BJ (cell line): ENCODE results near the gene YIF1B. TPM values are rescaled to one million over a fixed set of nuclear protein-coding genes. Genes with fewer than 3 reads are reported as not detected.

ENCODE experiments used
- CTCF ChIA-PET: fragments of 350-600 bp; formaldehyde crosslinking; extraction: SDS; loops from one replicate; lab custom pipeline; 2021; ENCODE audit warnings: antibody characterized with exemption, inconsistent platforms; lab: Yijun Ruan, JAX
- POLR2A ChIA-PET: fragments of 300-600 bp; sonication (Branson Sonifier 250); formaldehyde crosslinking; extraction: SDS; loops from one replicate; lab custom pipeline; 2021; ENCODE audit warnings: antibody characterized with exemption; lab: Charles Lee
- DNase-seq: peaks from one replicate; pipeline ENCODE4 v3.0.0-alpha.2; 2011; ENCODE audit warnings: low read depth
- H3K27me3 ChIP-seq: 2 replicates; pipeline ENCODE4 v1.6.0; 2011; ENCODE audit warnings: low read length; ENCODE audit not compliant: control insufficient read depth, insufficient read depth
- H3K36me3 ChIP-seq: 2 replicates; pipeline ENCODE4 v1.5.1; 2011; ENCODE audit warnings: low read length; ENCODE audit not compliant: control insufficient read depth, insufficient read depth
- H3K4me3 ChIP-seq: 2 replicates; pipeline ENCODE4 v1.5.1; 2011; ENCODE audit warnings: low read depth, mild to moderate bottlenecking, control low read depth, low read length
- CTCF ChIP-seq: IDR thresholded peaks from 2 replicates; pipeline ENCODE4 v1.5.1; 2011; ENCODE audit warnings: low read depth, mild to moderate bottlenecking, control low read depth, inconsistent platforms, low read length, moderate library complexity; ENCODE audit not compliant: insufficient read depth
- polyA plus RNA-seq: library from polyadenylated mRNA; depleted of rRNA; stranded (reverse); fragments of >200 nt; gene quantifications from 2 replicates; pipeline ENCODE4 v1.2.3, GENCODE V29; 2011

YIF1B gene
- polyA plus RNA-seq, 1 experiment: 211 TPM

GRCh38 chr19:38308926-38309614 is 6.7 kb downstream of the YIF1B start:
- TF ChIP-seq CTCF: no peak

GRCh38 chr19:38308006-38308766 is 7.6 kb downstream of the YIF1B start:
- ChIA-PET CTCF (no interaction called here), POLR2A (no interaction called here)
- no peaks in the 10 kb centered on the region for H3K27me3 ChIP-seq
- no peak for TF ChIP-seq CTCF
- DNase-seq: no peak
- peaks cover 8% of the 10 kb centered on the region for H3K36me3 ChIP-seq
- no peak overlapping the region for H3K4me3 ChIP-seq

More at GRCh38 chr19:38308926-38309614, 6.7 kb downstream of the YIF1B start:
- POLR2A ChIA-PET: no interaction called here
- no peak for DNase-seq
- Histone ChIP-seq H3K4me3 (no peak overlapping the region), H3K36me3 (peaks cover 8% of the 10 kb centered on the region), H3K27me3 (no peaks in the 10 kb centered on the region)
- CTCF ChIA-PET: interaction anchor here (1.0 kb wide), 1 partner anchor 65 kb away, joined by 3 read pairs; no protein-coding TSS in a partner anchor

GRCh38 chr19:38307597-38307996 is 8.2 kb downstream of the YIF1B start:
- CTCF ChIA-PET: no interaction called here
- H3K36me3 ChIP-seq: peaks cover 8% of the 10 kb centered on the region
- POLR2A ChIA-PET: no interaction called here

GRCh38 chr19:38307076-38307475 is 8.7 kb downstream of the YIF1B start:
- H3K27me3 ChIP-seq: no peaks in the 10 kb centered on the region
- H3K36me3 ChIP-seq: peaks cover 8% of the 10 kb centered on the region
- ChIA-PET CTCF (no interaction called here), POLR2A (no interaction called here)
- no peak for TF ChIP-seq CTCF
- H3K4me3 ChIP-seq: no peak overlapping the region
- DNase-seq: no peak

More at GRCh38 chr19:38307597-38307996, 8.2 kb downstream of the YIF1B start:
- TF ChIP-seq CTCF: no peak
- H3K4me3 ChIP-seq: no peak overlapping the region
- no peak for DNase-seq
- H3K27me3 ChIP-seq: no peaks in the 10 kb centered on the region

GRCh38 chr19:38306236-38306635 is 9.5 kb downstream of the YIF1B start:
- Histone ChIP-seq H3K27me3 (no peaks in the 10 kb centered on the region), H3K4me3 (no peak overlapping the region), H3K36me3 (peaks cover 8% of the 10 kb centered on the region)
- no peak for DNase-seq
- no peak for TF ChIP-seq CTCF
- ChIA-PET POLR2A (no interaction called here), CTCF (no interaction called here)
